ENCODE measurements around the gene SMCO4.
"Not testable (repeated sequence)": the region's sequence is repeated elsewhere in the genome, so short reads cannot be mapped to it uniquely, and the experiment has no call there.

DNA sequence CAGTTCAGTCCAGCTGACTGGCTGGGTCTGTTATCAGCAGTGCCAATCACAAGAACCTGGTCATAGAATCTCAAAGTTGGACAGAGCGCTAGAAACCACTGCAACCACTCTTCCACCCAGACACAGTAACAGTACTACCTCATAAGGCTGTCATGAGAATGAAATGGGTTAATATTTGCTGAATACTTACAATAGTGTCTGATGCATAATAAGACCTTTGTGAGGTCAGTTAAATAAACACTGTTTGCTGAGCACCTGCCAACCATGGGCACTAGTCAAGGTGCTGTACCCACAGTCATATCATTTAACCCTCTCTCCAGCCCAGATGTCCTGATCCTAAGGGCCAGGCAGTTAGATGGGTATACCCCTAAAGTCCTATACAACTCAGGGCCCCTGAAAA lies 44.2 kb upstream of the SMCO4 start:
- TF ChIP-seq, protein P1, sequence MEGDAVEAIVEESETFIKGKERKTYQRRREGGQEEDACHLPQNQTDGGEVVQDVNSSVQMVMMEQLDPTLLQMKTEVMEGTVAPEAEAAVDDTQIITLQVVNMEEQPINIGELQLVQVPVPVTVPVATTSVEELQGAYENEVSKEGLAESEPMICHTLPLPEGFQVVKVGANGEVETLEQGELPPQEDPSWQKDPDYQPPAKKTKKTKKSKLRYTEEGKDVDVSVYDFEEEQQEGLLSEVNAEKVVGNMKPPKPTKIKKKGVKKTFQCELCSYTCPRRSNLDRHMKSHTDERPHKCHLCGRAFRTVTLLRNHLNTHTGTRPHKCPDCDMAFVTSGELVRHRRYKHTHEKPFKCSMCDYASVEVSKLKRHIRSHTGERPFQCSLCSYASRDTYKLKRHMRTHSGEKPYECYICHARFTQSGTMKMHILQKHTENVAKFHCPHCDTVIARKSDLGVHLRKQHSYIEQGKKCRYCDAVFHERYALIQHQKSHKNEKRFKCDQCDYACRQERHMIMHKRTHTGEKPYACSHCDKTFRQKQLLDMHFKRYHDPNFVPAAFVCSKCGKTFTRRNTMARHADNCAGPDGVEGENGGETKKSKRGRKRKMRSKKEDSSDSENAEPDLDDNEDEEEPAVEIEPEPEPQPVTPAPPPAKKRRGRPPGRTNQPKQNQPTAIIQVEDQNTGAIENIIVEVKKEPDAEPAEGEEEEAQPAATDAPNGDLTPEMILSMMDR (conservative IDR thresholded peaks at IDR 0.05; ENCODE audit: low read length), result not testable (repeated sequence)
- not testable (repeated sequence) for TF ChIP-seq EZH2phosphoT487 (IDR thresholded peaks at IDR 0.05; ENCODE audit: borderline replicate concordance)

Data from Loucy (cell line).